ENCODE results near the gene CD96.

DNA sequence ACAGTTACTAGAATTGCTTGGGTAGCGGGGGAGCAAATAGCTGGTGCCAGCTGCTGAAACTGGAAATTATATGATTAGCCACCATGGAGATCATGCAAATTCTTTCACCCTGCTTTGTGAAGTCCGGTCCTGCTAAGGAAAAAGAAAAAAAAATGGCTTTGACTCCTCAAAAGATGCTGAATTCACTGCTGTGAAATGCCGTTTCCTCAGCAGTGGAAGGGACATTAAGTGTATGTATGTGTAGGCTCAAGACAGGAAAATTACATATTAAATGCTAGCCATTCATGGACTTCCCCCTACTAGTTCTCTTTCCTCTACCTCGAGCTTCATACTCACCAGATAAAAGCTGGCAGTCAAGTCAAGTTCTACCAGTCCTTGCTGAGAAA lies 135.0 kb downstream of the CD96 start:
- TF ChIP-seq, protein P1, sequence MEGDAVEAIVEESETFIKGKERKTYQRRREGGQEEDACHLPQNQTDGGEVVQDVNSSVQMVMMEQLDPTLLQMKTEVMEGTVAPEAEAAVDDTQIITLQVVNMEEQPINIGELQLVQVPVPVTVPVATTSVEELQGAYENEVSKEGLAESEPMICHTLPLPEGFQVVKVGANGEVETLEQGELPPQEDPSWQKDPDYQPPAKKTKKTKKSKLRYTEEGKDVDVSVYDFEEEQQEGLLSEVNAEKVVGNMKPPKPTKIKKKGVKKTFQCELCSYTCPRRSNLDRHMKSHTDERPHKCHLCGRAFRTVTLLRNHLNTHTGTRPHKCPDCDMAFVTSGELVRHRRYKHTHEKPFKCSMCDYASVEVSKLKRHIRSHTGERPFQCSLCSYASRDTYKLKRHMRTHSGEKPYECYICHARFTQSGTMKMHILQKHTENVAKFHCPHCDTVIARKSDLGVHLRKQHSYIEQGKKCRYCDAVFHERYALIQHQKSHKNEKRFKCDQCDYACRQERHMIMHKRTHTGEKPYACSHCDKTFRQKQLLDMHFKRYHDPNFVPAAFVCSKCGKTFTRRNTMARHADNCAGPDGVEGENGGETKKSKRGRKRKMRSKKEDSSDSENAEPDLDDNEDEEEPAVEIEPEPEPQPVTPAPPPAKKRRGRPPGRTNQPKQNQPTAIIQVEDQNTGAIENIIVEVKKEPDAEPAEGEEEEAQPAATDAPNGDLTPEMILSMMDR (IDR thresholded peaks at IDR 0.05; ENCODE audit: insufficient read depth, low read length), result no peak
- no peak for TF ChIP-seq POLR2AphosphoS5 (IDR thresholded peaks at IDR 0.05; ENCODE audit: low read depth)
- no peak for TF ChIP-seq GABPA (IDR thresholded peaks at IDR 0.05; ENCODE audit: low read depth)
- no peak for TF ChIP-seq SPI1 (IDR thresholded peaks at IDR 0.05; ENCODE audit: borderline replicate concordance, low read depth)

All from HL-60 (cell line).